HG03103 (cell line): Measurements from ENCODE around the gene ATG16L2.
"Not testable (repeated sequence)": the region's sequence is repeated elsewhere in the genome, so short reads cannot be mapped to it uniquely, and the experiment has no call there.

Source experiments
- ATAC-seq: cut with Tn5 transposase; IDR thresholded peaks from one replicate; pipeline ENCODE4 v1.9.1; 2021; ENCODE audit warnings: low read depth; ENCODE audit not compliant: unreplicated experiment

Gene ATG16L2

GRCh38 chr11:72793425-72794367, 20.5 kb upstream of the ATG16L2 start, which contains the start of gene STARD10:
TSS of gene STARD10 (minus strand) at chr11:72794047. CDS start at chr11:72781181, 12,866 bp downstream.
- ATAC-seq, result peak; percentile 80

- no peak for ATAC-seq
These were observed 15.8 kb upstream of the ATG16L2 start for GRCh38 chr11:72798361-72798760.

- ATAC-seq, result no peak
These were observed 14.8 kb upstream of the ATG16L2 start for GRCh38 chr11:72799441-72799840.

GRCh38 chr11:72802822-72803221, 11.4 kb upstream of the ATG16L2 start:
- ATAC-seq, result no peak

- no peak for ATAC-seq
These were observed 9.0 kb upstream of the ATG16L2 start for GRCh38 chr11:72805216-72805615.

GRCh38 chr11:72806378-72806777, 7.8 kb upstream of the ATG16L2 start:
- ATAC-seq, result not testable (repeated sequence)

GRCh38 chr11:72807021-72807693, 7.1 kb upstream of the ATG16L2 start:
- no peak for ATAC-seq

- ATAC-seq, result no peak
These were observed 6.4 kb upstream of the ATG16L2 start for GRCh38 chr11:72807792-72808191.

GRCh38 chr11:72808331-72808798, 5.8 kb upstream of the ATG16L2 start:
- no peak for ATAC-seq

- ATAC-seq, result not testable (repeated sequence)
These were observed 2.5 kb upstream of the ATG16L2 start for GRCh38 chr11:72811686-72812085.

- no peak for ATAC-seq
These were observed 1.6 kb upstream of the ATG16L2 start for GRCh38 chr11:72812604-72812966.

GRCh38 chr11:72812967-72813739, 1.1 kb upstream of the ATG16L2 start:
- ATAC-seq, result no peak

- peak; percentile 34 for ATAC-seq
These were observed 398 bp upstream of the ATG16L2 start for GRCh38 chr11:72813740-72814285.

- no peak for ATAC-seq
These were observed 953 bp downstream of the ATG16L2 start for GRCh38 chr11:72815110-72815618.

GRCh38 chr11:72816404-72816990, 2.3 kb downstream of the ATG16L2 start:
- no peak for ATAC-seq

- ATAC-seq, result no peak
These were observed 3.8 kb downstream of the ATG16L2 start for GRCh38 chr11:72817966-72818365.

- ATAC-seq, result no peak
These were observed 4.8 kb downstream of the ATG16L2 start for GRCh38 chr11:72818971-72819370.

- ATAC-seq, result no peak
These were observed 6.4 kb downstream of the ATG16L2 start for GRCh38 chr11:72820439-72821139.

GRCh38 chr11:72821221-72821919, 7.2 kb downstream of the ATG16L2 start:
- ATAC-seq, result no peak
